DMS153 treated with DMSO at 0.1 percent for 48 hours (cell line): Measurements from ENCODE around the gene TRNP1.
"Not testable (repeated sequence)": the region's sequence is repeated elsewhere in the genome, so short reads cannot be mapped to it uniquely, and the experiment has no call there.

ENCODE experiments used
- DNase-seq: peaks from one replicate; lab custom pipeline; 2025; ENCODE audit not compliant: unreplicated experiment; lab: John Stamatoyannopoulos, UW

Gene TRNP1

GRCh38 chr1:26972390-26972789 lies 21.1 kb upstream of the TRNP1 start:
- DNase-seq = no peak

- no peak for DNase-seq
Measured at GRCh38 chr1:26972821-26973220, 20.7 kb upstream of the TRNP1 start.

GRCh38 chr1:26976621-26977510 lies 16.6 kb upstream of the TRNP1 start:
- no peak for DNase-seq

GRCh38 chr1:26978901-26979300 lies 14.6 kb upstream of the TRNP1 start:
- DNase-seq = no peak

- no peak for DNase-seq
Measured at GRCh38 chr1:26981146-26981846, 12.2 kb upstream of the TRNP1 start.

- DNase-seq = no peak
Measured at GRCh38 chr1:26983863-26984262, 9.6 kb upstream of the TRNP1 start.

- DNase-seq = no peak
Measured at GRCh38 chr1:26984291-26984690, 9.2 kb upstream of the TRNP1 start.

- no peak for DNase-seq
Measured at GRCh38 chr1:26986658-26987057, 6.8 kb upstream of the TRNP1 start.

GRCh38 chr1:26989403-26990109 lies 3.9 kb upstream of the TRNP1 start:
- DNase-seq = not testable (repeated sequence)

- DNase-seq = no peak
Measured at GRCh38 chr1:26991310-26992116, 2.0 kb upstream of the TRNP1 start.

- no peak for DNase-seq
Measured at GRCh38 chr1:26994020-26994786, 711 bp downstream of the TRNP1 start.

- peak; percentile 56 for DNase-seq
Measured at GRCh38 chr1:26994787-26995517, 1.5 kb downstream of the TRNP1 start.

- DNase-seq = no peak
Measured at GRCh38 chr1:26996024-26996423, 2.5 kb downstream of the TRNP1 start.

GRCh38 chr1:26996665-26997064 lies 3.2 kb downstream of the TRNP1 start:
- DNase-seq = no peak

GRCh38 chr1:26998429-26999300 lies 5.2 kb downstream of the TRNP1 start:
- no peak for DNase-seq

GRCh38 chr1:26999440-26999987 lies 6.0 kb downstream of the TRNP1 start:
- no peak for DNase-seq

- DNase-seq = no peak
Measured at GRCh38 chr1:27000090-27000816, 6.8 kb downstream of the TRNP1 start.
